Activated CD4-positive, CD25-positive, alpha-beta regulatory T cell (primary cell): ENCODE data around the gene ZNF180.
A peak's percentile ranks its signal among the peaks of the same experiment; 100 is the strongest.
"Not testable (repeated sequence)": the region's sequence is repeated elsewhere in the genome, so short reads cannot be mapped to it uniquely, and the experiment has no call there.

ENCODE experiments used
- DNase-seq, 4 experiments: peaks; one replicate each; lab custom pipeline; 2025; lab: John Stamatoyannopoulos, UW

The ZNF180 gene

GRCh38 chr19:44499962-44500949, at the start of gene ZNF180:
ZNF180 (minus strand) TSS chr19:44500522; CDS start chr19:44497334, 3,188 bp downstream.
- DNase-seq = peak; percentile 86 to 91 (median 88)

GRCh38 chr19:44549507-44549906, 49.2 kb upstream of the ZNF180 start:
- DNase-seq = no peak

GRCh38 chr19:44548736-44549135, 48.4 kb upstream of the ZNF180 start:
- no peak for DNase-seq

DNA sequence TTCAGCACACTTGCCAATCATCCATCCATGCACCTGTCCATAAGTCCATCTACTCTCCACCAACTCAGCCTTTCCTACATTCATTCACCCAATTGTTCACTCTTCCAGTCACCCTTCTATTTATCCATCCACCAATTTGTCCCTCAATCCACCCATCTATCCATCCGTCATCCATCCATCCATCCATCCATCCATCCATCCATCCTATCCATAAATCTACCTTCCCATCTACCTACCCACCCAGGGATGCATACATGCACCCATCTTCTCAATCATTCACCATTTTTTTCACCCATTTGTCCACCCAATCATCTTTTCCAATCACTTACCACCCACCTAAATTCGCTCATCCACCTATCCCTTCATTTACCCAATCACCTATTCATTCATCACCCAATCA, 43.7 kb upstream of the ZNF180 start:
- DNase-seq = no peak

DNA sequence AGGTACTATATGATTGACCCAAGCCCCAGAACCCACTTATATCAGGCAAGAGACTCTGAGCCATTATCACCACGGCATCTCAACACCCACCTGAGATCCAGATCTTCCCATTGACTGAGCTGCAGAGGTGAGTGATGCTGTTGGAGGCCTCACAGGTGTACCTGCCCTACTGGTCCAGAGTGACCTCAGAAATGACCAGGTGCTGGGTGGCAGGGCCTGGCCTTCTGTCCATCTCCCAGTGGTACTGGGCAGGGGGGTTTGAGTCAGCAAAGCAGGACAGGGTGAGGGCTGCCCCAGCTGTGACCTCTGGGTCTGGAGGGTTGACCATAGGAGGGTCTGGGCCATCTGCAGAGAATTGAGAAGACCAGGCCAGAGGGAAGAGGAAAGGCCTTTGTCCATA, 42.3 kb upstream of the ZNF180 start:
- DNase-seq = no peak

DNA sequence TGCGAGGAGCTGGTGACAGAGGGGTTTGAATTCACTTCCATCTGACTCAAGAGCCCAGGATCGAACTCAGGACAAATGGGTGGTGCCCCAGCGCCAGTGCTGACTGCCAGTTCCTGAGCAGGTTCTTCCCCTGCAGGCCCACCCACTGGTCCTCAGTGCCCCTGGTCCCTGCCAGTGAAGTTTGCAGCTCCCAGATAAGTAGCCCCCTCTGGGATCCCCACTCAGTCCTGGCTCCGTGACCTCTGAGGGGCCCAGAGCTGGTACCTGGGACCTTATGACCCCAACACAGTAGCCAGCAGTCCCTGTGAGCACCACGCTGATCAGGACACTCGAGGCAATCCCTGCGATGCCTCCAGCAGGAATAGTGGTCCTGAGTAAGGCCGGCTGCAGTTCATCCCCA, 40.4 kb upstream of the ZNF180 start:
- no peak for DNase-seq

- no peak for DNase-seq
Observed at GRCh38 chr19:44539991-44540390, 39.7 kb upstream of the ZNF180 start.

DNA sequence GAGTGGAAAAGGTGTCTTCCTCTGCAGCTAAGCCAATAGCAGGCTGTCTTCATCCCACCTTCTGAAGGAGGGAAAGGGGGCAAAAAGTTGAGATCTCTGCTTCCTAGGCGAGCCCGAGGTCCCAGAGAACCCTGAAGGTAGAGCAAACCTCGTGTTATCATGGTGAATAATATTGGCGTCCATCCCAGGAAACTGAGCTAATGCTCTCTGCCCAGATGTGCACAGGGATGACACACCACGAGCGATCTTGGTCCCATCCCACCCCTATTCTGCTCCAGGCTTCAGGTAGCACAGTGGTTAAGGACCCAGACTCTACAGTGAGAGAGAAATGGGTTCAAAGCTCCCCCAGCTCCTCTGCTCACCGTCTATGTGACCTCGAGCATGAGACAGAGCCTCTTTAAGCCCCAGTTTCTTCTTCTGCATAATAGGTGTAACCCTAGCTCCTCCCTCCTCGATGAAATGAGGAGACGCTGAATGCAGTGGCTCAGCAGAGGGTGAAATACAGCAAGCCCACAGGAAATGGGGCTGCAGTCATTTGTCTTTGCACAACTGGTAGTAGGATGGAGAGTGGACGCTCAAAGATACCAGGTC, 39.0 kb upstream of the ZNF180 start:
- no peak for DNase-seq

DNA sequence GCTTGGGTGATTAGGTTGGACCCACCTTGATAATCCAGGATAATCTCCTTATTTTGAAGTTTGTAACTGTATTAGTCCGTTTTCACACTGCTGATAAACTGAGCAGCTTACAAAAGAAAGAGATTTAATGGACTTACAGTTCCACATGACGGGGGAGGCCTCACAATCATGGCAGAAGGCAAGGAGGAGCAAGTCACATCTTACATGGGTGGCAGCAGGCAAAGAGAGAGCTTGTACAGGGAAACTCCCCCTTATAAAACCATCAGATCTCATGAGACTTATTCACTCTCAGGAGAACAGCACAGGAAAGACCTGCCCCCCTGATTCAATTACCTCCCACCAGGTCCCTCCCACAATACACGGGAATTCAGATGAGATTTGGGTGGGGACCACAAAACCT, 35.0 kb upstream of the ZNF180 start:
- DNase-seq = not testable (repeated sequence)

DNA sequence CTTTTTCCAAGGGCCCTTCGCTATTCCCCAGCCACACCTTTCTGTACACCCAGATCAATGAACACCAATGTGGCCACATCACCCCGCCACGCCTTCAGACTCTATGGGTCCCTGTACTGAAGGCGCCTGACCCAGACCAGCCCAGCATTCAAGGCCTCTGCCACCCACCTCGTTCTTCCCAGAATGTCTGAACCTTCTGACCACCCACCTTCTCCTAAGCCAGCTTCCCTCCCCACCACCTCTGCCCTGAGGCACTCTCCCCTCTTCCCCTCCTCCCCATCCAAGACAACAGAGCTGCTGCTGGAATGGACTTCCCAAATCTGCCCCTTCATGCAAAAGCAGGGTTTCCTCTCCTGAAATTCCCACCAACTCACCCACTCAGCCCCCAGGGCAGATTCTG, 32.5 kb upstream of the ZNF180 start:
- DNase-seq = no peak

DNA sequence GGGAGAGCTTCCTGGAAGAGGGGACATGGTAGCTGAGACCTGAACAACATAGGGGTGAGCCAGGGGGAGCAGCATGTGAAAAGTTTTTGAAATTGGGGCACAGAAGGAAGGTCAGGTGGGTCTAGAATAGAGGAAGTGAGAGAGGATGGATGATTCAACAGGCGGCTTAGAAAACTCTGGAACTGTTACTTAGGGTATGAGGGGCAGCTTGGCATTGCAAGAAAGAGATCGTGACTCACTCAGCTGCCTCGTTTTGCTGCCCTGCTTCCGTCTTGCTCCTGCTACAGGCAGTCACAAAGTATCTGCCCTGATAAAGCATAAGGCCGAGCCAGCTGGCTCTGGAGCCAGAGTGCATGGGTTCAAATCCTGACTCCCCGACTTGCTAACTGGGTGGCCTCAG, 30.5 kb upstream of the ZNF180 start:
- DNase-seq = no peak

- no peak for DNase-seq
Observed at GRCh38 chr19:44529536-44529935, 29.2 kb upstream of the ZNF180 start, which contains the start of gene CEACAM20. CEACAM20 (minus strand) TSS chr19:44529675; CDS start chr19:44529509, 166 bp downstream.

GRCh38 chr19:44527554-44527953, 27.2 kb upstream of the ZNF180 start:
- no peak for DNase-seq

DNA sequence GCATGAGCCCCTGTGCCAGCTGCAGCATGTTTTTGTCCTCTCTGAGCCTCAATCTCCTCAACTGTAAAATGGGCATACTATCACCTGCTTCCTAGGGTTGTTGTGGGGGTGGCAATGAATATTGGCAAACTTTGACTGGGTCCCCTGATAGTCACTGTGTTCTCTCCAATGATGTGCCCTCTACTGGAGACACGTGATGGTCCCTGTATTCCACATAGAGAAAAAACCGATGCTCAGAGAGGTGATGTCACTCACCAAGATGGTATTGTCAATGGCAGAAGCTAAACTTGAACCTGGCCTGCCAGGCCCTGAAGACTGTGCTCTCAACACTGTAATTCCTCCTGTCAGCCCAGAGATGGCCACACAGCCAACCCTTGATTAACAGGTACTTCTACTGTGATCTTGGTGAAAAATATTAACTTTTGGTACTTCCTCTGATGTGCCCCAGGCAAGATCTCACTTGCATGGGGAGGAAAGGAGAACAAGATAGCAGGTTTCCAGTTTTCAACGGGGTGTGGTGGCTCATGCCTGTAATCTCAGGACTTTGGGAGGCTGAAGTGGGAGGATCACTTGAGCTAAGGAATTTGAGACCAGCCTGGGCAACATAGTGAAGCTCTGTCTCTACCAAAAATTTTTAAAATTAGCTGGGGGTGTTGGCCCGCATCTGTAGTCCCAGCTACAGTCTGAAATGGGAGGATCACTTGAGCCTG, 25.6 kb upstream of the ZNF180 start:
- no peak for DNase-seq

GRCh38 chr19:44521370-44521769, 21.0 kb upstream of the ZNF180 start:
- no peak for DNase-seq

DNA sequence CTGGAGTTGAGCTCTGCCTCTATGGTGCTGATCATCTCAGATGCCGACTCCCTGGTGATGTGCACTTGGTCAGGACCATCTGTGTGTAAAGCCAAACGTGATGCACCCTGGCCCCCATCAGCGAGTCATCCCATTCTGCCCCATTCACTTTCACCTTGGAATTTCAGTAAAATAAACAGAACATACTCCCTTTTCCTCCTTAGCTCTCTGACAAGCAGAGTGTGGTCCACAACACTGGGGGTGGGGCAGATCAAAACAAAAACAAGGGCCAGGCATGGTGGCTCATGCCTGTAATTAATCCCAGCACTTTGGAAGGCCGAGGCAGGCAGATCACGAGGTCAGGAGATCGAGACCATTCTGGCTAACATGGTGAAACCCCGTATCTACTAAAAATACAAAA, 16.8 kb upstream of the ZNF180 start:
- no peak for DNase-seq

DNA sequence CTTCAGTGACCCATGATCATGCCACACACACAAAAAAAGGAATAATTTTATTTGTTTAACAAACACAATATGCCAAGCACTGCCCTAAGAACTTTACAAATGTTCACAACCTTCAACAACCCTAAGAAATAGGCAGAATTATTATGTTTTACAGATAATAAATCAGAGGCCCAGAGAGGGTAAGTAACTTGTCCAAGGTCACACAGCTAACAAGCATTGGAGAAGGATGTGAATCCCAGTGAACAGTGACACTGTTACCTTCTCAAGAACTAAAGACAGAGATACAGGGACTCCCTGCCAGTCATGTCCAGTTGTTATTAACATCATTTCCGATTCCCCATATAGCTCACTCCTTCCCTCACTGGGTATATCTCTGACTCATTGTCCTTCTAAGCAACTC, 15.6 kb upstream of the ZNF180 start:
- no peak for DNase-seq

DNA sequence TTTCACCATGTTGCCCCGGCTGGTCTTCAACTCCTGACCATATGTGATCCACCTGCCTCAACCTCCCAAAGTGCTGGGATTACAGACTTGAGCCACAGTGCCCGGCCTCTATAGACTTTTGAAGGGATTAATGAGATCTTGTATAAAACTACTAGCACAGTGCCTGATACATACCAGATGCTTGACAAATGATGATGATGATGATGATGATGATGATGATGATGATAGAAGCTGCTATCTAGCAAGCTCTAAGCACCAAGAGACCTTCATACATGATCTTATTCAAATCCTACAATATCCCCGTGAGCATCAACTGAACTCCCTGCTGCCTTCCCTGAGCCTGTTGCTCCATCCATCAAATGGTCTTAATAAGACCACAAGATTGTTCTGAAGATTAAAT, 14.7 kb upstream of the ZNF180 start:
- no peak for DNase-seq

DNA sequence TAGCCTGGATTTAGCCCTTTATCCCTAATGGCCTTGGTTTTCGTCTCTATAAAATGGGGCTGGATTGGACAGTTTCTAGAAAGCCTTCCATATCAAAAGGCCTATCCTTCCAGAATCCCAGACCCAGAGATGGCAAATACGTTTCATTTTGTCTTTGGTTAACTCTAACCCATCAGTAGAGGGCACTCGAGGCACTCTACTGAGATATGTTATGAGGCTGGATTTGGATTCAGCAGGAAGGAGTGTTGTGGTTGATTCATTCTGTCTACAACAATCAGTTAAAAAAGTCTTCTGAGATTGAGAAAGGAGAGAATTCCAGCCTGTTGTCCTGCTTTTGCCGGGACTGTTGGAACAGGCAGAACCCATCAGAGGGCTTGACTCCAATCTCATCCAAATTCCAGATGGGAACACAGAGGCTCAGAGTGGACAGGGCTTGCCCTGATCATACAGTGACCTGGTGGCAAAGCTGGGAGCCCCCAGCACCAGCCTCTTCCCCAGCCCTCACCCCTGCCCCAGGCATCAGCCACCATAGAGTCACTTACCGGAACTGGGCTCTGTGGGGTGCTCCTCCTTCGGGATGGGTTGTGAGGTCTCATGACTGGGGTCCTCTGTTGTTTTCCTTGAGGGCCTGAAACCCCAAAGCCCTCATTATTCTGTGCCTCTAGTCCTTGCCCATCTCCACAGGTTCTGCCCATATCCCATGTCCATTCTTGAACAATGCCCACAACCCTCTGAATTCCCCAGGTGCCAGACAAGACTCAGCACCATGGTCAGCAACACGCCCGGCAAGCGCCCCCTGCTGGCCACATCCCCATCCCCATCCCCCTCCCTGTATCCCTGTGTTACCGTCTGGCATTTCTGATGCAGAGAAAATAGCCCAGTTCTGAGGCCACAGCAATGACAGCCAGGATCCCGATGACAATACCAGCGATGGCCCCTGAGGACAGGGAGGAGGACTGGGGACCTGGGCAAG, 12.3 kb upstream of the ZNF180 start:
- no peak for DNase-seq

- no peak for DNase-seq
Observed at GRCh38 chr19:44509478-44509877, 9.2 kb upstream of the ZNF180 start.

GRCh38 chr19:44499559-44499958, 763 bp downstream of the ZNF180 start:
- no peak for DNase-seq
